Common myeloid progenitor, CD34-positive (primary cell): ENCODE measurements around the gene CCT2.

ENCODE experiments used
- CTCF ChIA-PET: fragments of 350-600 bp; sonication (Branson Sonifier 250); formaldehyde crosslinking; loops from one replicate; lab custom pipeline; 2021; ENCODE audit warnings: antibody characterized with exemption; lab: Charles Lee
- POLR2A ChIA-PET: fragments of 350-600 bp; sonication (Branson Sonifier 250); formaldehyde crosslinking; loops from one replicate; lab custom pipeline; 2021; ENCODE audit warnings: antibody characterized with exemption; lab: Charles Lee
- DNase-seq, 3 donors: peaks; one replicate each; pipeline versions ENCODE4 v3.0.0 to v3.0.0-alpha.2; 2013
- H3K27ac ChIP-seq, 2 experiments: 1 replicate in 1 of 2; 2 replicates in 1 of 2; pipeline ENCODE4 v1.7.0; 2013; ENCODE audit warnings: inconsistent platforms in 2 of 2, low read length in 2 of 2, mild to moderate bottlenecking in 2 of 2, low read depth in 1 of 2, moderate library complexity in 1 of 2; ENCODE audit not compliant: severe bottlenecking in 2 of 2, insufficient read depth in 1 of 2, poor library complexity in 1 of 2
- H3K27me3 ChIP-seq, 5 experiments: replicated peaks in 2 of 5; 1 replicate in 3 of 5; 2 replicates in 2 of 5; pipeline versions ENCODE4 v1.6.1 to v1.7.0; 2013; ENCODE audit warnings: low read length in 4 of 5, mild to moderate bottlenecking in 2 of 5, moderate library complexity in 2 of 5, inconsistent platforms in 1 of 5; ENCODE audit not compliant: insufficient read depth in 5 of 5, control insufficient read depth in 4 of 5
- H3K36me3 ChIP-seq, 4 experiments: 1 replicate in 2 of 4; 2 replicates in 2 of 4; pipeline versions ENCODE4 v1.6.1 to v1.7.0; 2013; ENCODE audit warnings: low read length in 3 of 4, control low read depth in 1 of 4, mild to moderate bottlenecking in 1 of 4; ENCODE audit not compliant: control insufficient read depth in 4 of 4, insufficient read depth in 4 of 4
- H3K4me1 ChIP-seq, 4 experiments: 1 replicate in 3 of 4; 2 replicates in 1 of 4; pipeline versions ENCODE4 v1.6.1 to v1.7.1; 2013; ENCODE audit warnings: low read length in 3 of 4, mild to moderate bottlenecking in 3 of 4, control low read depth in 1 of 4, inconsistent platforms in 1 of 4, moderate library complexity in 1 of 4; ENCODE audit not compliant: control insufficient read depth in 4 of 4, insufficient read depth in 4 of 4; ENCODE audit errors: control extremely low read depth in 1 of 4
- H3K4me3 ChIP-seq, 7 experiments: 1 replicate in 4 of 7; 2 replicates in 3 of 7; pipeline versions ENCODE4 v1.5.1 to v1.7.0; 2013; ENCODE audit warnings: mild to moderate bottlenecking in 7 of 7, low read length in 6 of 7, moderate library complexity in 6 of 7, inconsistent platforms in 2 of 7, low read depth in 2 of 7, control low read depth in 1 of 7; ENCODE audit not compliant: insufficient read depth in 4 of 7, control insufficient read depth in 1 of 7; ENCODE audit errors: extremely low read depth in 1 of 7
- H3K9me3 ChIP-seq, 5 experiments: 1 replicate in 4 of 5; 2 replicates in 1 of 5; pipeline versions ENCODE4 v1.6.1 to v1.7.1; 2013; ENCODE audit warnings: low read length in 4 of 5, mild to moderate bottlenecking in 2 of 5, inconsistent platforms in 1 of 5, low read depth in 1 of 5, moderate library complexity in 1 of 5; ENCODE audit not compliant: control insufficient read depth in 4 of 5, insufficient read depth in 2 of 5; ENCODE audit errors: control extremely low read depth in 1 of 5
- WGBS: methylation state at CpG from one replicate; pipeline ENCODE4 v1.1.5; 2013; ENCODE audit not compliant: insufficient coverage; 5-methylcytosine and 5-hydroxymethylcytosine counted together

The CCT2 gene

GRCh38 chr12:69645031-69645430 is 59.8 kb downstream of the CCT2 start:
- peaks cover 0 to 2% (median 0%) of the 10 kb centered on the region in 5 experiments for H3K27me3 ChIP-seq
- H3K27ac ChIP-seq, result no peak overlapping the region
- no peak for DNase-seq
- H3K4me3 ChIP-seq, result no peak overlapping the region
- ChIA-PET POLR2A (no interaction called here), CTCF (interaction anchor here (0.9 to 1.2 kb wide), 3 partner anchors 9 to 18 kb away, joined by 3 to 4 read pairs (median 3); no protein-coding TSS in a partner anchor)
- no peaks in the 10 kb centered on the region for H3K4me1 ChIP-seq
- no peaks in the 10 kb centered on the region for H3K36me3 ChIP-seq
- no peaks in the 10 kb centered on the region for H3K9me3 ChIP-seq
- 80% methylated on average over 1 of the region's 2 CpGs for WGBS

- no peak overlapping the region for H3K4me3 ChIP-seq
- no peaks in the 10 kb centered on the region for H3K36me3 ChIP-seq
- ChIA-PET CTCF (interaction anchor here (0.5 kb wide), 1 partner anchor 262 kb away, joined by 3 read pairs; no protein-coding TSS in a partner anchor), POLR2A (no interaction called here)
- WGBS, result no CpG with 5 or more reads among the region's 4 CpGs
- peaks cover 0 to 2% (median 0%) of the 10 kb centered on the region in 5 experiments for H3K27me3 ChIP-seq
- no peak for DNase-seq
- no peaks in the 10 kb centered on the region for H3K9me3 ChIP-seq
- H3K27ac ChIP-seq, result no peak overlapping the region
- no peaks in the 10 kb centered on the region for H3K4me1 ChIP-seq
These were observed 61.9 kb downstream of the CCT2 start for GRCh38 chr12:69647178-69647577.

- no peak for DNase-seq
- peaks cover 0 to 2% (median 0%) of the 10 kb centered on the region in 5 experiments for H3K27me3 ChIP-seq
These were observed 63.2 kb downstream of the CCT2 start for GRCh38 chr12:69648476-69648875.

DNA sequence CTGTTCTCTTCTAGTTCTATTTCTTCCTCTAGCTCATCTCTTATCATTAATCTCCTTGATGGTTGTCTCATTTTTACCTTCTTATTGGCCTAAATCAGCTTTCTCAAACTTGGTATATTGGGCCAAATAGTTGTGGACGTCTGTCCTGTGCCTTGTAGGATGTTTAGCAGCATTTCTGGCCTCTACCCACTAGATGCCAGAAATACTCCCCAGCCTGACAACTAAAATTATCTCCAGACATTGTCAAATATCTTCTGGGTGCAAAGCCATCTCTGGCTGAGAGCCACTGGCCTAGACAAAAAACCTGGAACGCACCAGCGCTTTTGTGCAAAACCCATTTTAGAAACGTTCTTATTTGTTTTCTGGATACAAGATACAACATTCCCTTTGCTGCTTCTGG is 64.3 kb downstream of the CCT2 start:
- no peaks in the 10 kb centered on the region for H3K9me3 ChIP-seq
- no peak overlapping the region for H3K4me3 ChIP-seq
- ChIA-PET CTCF (interaction anchor here (2.0 kb wide), 1 partner anchor 9 kb away, joined by 8 read pairs; no protein-coding TSS in a partner anchor), POLR2A (no interaction called here)
- peaks cover 0 to 2% (median 0%) of the 10 kb centered on the region in 5 experiments for H3K27me3 ChIP-seq
- no peak overlapping the region for H3K27ac ChIP-seq
- no peaks in the 10 kb centered on the region for H3K4me1 ChIP-seq
- 84% methylated on average over 3 of the region's 4 CpGs for WGBS
- DNase-seq, result no peak
- no peaks in the 10 kb centered on the region for H3K36me3 ChIP-seq

More at GRCh38 chr12:69648476-69648875, 63.2 kb downstream of the CCT2 start:
- CTCF ChIA-PET, result interaction anchor here (2.0 kb wide), 1 partner anchor 8 kb away, joined by 8 read pairs; no protein-coding TSS in a partner anchor
- no peaks in the 10 kb centered on the region for H3K9me3 ChIP-seq
- H3K4me3 ChIP-seq, result no peak overlapping the region
- H3K36me3 ChIP-seq, result no peaks in the 10 kb centered on the region
- WGBS, result 100% methylated on average over 3 of the region's 3 CpGs
- POLR2A ChIA-PET, result no interaction called here
- no peak overlapping the region for H3K27ac ChIP-seq
- H3K4me1 ChIP-seq, result no peaks in the 10 kb centered on the region
